GM18499 (cell line): Measurements from ENCODE around the gene IL2RA.
A peak's percentile ranks its signal among the peaks of the same experiment; 100 is the strongest.
"Not testable (repeated sequence)": the region's sequence is repeated elsewhere in the genome, so short reads cannot be mapped to it uniquely, and the experiment has no call there.

ENCODE experiments used
- ATAC-seq: cut with Tn5 transposase; IDR thresholded peaks from one replicate; pipeline ENCODE4 v1.9.1; 2021; ENCODE audit warnings: moderate number of reproducible peaks; ENCODE audit not compliant: insufficient read depth, unreplicated experiment

Gene IL2RA

GRCh38 chr10:6062101-6062771, at the start of gene IL2RA:
IL2RA (minus strand) TSS chr10:6062367; CDS start chr10:6062151, 216 bp downstream.
- no peak for ATAC-seq

- ATAC-seq: no peak
Observed at GRCh38 chr10:6110136-6110535, 48.0 kb upstream of the IL2RA start.

DNA sequence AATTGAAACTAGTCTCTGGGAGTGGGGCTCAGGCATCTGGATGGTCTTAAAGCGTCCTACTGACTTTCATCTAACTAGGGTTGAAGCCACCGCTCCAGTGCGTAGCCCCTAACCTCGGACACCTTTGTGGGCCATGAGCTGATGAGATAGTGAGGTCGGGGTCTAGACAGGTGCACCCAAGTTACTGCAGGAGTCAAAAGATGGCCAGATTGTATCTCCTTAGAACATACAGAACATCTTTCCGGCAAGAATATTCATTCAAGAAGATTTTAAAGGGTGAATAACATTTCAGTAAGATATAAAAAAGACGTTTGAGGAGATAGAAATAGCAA, 47.2 kb upstream of the IL2RA start:
- ATAC-seq: no peak

DNA sequence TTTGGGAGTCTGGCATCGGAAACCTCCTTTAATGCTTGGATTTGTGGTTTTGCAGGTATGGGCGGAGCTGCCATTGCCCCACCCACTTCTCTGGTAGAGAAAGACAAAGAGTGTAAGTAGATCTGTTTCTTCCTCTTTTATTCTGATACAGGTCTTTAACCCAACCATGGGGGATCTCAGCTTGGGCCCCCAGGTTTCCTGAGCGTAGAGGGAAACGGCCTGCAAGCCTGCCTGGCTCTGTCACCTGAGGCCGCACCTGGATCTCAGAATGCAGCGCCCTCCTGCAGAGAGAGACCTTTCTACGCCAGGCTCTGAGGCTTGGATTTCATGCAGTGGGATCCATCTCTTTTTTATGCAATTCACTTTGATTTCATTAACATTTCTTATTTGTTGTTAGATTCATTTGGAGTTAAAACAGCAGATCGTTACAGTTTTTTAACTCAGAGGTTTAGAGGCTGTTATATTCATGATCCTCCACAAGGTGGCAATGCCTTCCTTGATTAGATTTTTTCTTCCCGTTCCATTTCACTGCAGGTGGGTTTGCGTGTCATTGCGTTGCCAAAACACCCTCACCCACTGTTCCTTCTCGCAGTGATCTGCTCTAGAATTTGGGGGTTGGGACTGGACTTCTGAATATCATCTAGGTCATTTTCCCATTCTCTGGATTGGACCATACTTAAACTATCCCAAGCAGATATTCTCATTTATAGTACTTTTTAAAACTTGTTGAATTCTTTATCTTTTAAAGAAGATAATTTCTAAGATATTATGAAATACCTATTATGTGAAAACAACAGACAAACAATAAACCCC, 46.7 kb upstream of the IL2RA start:
- ATAC-seq: no peak

- no peak for ATAC-seq
Observed at GRCh38 chr10:6108072-6108471, 45.9 kb upstream of the IL2RA start.

DNA sequence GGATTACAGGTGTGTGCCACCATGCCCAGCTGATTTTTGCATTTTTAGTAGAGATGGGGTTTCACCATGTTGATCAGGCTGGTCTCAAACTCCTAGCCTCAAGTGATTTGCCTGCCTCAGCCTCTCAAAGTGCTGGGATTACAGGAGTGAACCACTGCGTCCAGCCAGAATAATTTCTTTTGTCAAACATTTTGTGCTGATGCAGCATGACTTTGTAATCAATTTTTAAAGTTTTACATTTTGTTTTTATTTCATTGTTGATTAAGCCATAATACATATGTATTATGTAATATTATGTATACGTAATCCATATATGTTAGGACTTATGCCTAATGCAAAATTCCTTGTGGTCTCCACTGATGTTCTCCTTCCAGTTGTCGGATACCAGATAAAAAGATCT, 45.4 kb upstream of the IL2RA start:
- not testable (repeated sequence) for ATAC-seq

- no peak for ATAC-seq
Observed at GRCh38 chr10:6103591-6103990, 41.4 kb upstream of the IL2RA start.

- ATAC-seq: no peak
Observed at GRCh38 chr10:6102128-6102527, 40.0 kb upstream of the IL2RA start.

- no peak for ATAC-seq
Observed at GRCh38 chr10:6101181-6101580, 39.0 kb upstream of the IL2RA start.

DNA sequence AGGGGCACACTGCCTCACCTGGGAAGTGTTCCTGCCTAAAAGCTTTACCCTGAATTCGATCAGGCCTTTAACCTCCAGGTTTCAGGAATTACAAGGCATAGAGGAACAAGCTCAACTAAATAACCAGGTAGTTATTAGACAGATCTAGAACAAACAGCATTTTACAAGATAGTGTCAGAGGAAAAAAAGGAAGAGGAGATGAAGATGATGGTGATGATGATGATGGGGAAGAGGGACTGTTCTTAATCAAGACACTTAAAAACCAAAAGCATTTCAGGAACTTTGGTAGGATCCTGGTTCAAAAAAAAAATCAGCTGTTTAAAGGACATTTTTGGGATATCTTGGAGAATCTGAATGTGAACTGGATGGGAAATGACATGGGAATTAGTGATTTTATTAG, 38.2 kb upstream of the IL2RA start:
- no peak for ATAC-seq

- ATAC-seq: no peak
Observed at GRCh38 chr10:6098156-6098555, 36.0 kb upstream of the IL2RA start.

DNA sequence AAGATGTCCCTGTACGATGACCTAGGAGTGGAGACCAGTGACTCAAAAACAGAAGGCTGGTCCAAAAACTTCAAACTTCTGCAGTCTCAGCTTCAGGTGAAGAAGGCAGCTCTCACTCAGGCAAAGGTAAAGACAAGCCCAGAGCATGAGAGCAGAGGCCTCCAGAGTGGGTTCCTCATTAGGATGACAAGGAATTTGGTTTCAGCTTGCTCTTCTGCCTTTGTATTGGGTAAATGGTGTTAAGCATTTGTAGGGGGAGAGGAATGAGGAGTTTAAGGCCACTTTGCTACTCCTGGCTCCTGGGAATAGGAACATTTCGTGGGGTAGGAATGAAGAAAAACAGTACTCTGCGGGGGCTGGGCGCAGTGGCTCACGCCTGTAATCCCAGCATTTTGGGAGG, 34.9 kb upstream of the IL2RA start:
- no peak for ATAC-seq

DNA sequence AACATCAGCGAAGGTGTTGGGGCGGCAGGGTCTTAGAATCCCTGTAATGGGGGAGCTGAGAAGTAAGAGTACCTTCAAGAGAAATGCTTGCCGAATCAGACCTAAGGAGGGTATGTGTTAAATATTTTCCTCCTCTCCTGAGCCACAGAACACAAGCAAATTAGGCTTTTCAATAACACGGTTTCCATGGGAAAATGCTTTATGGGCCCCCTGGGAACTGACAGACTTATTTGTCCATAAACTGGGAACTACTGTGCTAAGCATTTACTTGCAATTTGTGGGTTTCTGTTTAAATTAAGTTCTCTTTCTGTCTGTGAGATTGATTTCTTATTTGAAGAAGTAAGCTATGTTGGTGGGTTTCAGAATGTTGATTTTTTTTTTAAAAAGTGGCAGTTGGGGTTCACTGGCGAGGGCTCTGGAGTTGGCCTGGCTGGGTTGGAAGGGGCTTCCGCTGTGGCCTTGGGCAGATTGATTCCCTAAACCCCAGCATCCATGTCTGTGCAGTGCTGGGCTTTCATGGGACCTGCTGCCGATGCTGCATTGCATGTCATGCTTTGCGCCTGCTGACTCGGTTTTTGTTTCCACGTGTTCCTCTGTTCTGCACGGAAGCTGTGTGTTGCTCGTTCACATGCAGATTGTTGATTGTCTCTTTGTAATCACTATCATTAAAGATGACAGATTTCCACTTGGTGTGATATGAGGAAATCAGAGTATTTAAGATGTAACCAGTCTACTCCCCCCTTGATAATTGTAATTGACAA, 33.8 kb upstream of the IL2RA start:
- ATAC-seq: no peak

DNA sequence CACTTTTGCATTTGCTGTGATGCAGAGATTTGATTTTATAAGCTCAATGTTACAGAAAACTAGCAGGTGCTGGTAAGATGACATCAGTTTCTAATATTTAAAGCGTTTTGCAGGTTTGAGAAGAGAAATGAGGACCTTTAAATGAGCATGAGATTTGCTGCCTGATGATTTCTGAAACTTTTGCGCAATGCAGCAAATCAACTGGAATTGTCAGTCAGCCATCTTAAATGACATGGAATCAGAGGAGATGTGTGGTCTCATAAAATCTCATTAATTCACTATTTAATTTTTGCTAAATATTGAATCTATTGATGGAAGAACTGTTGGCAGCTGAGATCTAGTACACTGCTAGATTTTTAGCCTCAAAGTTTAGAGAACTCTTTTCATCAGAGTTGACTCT, 30.6 kb upstream of the IL2RA start:
- ATAC-seq: no peak

GRCh38 chr10:6091630-6092029, 29.5 kb upstream of the IL2RA start:
- ATAC-seq: no peak

DNA sequence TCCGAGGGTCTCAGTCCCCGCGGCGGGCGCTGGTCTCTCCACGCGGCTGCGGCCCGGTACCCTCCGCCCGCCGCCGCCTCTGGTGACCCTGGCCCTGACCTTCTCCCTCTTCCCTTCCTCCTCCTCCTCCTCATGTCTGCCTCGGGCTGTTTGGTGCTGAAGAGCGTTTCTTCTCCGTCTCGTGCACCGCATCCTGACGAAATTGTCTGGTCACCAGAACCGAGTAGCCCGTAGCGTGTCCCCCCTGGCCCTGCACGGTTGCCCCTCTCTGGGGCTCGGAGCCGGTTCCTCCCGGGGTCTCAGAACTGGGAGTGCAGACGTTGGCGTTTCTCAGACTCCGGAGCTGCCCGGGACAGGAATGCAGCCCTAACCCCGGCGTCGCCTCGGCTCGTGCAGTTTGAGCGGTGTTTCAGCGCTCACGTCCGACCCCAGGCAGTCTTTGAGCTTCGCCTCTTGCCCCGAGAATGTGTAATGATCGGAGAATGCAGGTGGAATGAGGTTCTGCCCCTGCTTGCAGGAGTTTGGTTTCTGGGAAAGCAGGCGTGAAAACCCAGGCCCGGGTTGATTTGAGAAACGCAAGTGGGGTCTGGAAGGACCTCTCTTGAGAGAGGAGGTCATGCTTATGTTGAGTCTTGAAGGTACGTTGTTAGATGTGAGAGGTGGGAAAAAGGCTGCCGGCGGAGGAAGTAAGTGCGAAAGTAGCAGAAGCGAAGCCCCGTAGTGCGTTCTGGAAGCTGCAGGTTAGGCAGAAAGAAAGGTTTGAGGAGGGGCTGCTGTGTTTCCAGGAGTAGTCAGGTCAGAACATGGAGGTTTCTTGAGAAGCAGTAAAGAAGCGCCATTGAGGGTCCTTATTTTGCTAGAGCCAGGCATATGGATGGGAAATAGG, 27.4 kb upstream of the IL2RA start:
- ATAC-seq: peak; percentile 6

DNA sequence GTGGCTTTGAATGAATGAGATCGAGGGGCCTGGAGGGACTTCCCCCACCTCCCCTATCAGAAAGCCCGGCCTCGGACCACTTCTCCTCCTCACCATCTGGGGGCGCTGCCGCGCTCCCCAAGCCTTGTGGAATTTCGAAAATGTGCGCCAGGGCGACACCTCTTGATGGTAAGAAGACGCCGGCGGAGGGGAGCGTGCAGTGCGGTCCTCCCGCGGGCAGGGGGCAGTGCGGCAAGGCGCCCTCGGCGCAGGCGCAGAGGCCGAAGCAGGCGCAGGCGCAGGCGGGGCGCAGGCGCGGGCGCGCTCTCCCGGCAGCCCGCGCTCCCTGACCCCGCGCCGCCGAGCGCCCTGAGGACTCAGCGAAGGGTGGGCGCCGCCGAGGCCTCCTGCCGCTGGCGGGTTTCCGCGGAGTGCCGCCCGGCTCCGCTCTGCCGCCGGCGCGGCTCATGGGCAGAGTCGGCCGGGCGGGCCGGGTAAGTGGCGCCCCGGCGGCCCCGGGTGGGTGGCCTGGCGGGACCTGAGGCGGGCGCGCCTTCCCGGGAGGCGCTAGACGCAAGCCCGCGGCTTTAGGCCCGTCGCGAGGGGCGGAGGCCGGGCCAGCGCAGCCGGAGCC, 26.7 kb upstream of the IL2RA start, which contains the start of gene RBM17:
Gene RBM17 (plus strand): TSS at position 314 of the 613 bp plus-strand sequence. CDS start 8,032 bp downstream, outside the sequence.
- peak; percentile 55 for ATAC-seq

- no peak for ATAC-seq
Observed at GRCh38 chr10:6086375-6087233, 24.4 kb upstream of the IL2RA start.
